AG20443 (cell line): Measurements from ENCODE around the gene CNTD1.
"Not testable (repeated sequence)": the region's sequence is repeated elsewhere in the genome, so short reads cannot be mapped to it uniquely, and the experiment has no call there.

ENCODE experiments used
- DNase-seq: peaks from one replicate; pipeline ENCODE4 v3.0.0; 2012; ENCODE audit warnings: low spot score, mixed read lengths

CNTD1 gene

GRCh38 chr17:42846594-42847280, 48.1 kb downstream of the CNTD1 start:
- peak; percentile 73 for DNase-seq

DNA sequence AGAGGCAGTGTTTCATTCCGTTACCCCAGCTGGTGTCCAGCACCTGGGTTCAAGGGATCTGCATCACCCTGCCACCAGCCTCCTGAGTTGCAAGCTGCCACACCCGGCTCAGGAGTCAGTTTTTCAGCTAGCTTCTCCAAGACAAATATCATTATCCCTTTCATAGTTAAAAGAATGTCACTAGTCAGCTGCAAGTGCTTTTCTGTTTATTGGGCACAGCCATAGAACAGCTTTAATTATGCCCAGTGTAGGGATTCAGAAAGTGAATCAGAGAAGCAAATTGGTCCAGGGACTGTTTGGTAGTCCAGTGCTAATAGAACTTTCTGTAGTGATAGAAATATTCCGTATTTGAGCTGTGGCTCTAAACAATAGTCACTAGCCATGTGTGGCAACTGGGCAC, 49.4 kb downstream of the CNTD1 start:
- DNase-seq, result no peak

GRCh38 chr17:42849031-42849430, 50.4 kb downstream of the CNTD1 start:
- DNase-seq, result no peak

GRCh38 chr17:42849451-42850181, 51.0 kb downstream of the CNTD1 start:
- DNase-seq, result peak; percentile 44

DNA sequence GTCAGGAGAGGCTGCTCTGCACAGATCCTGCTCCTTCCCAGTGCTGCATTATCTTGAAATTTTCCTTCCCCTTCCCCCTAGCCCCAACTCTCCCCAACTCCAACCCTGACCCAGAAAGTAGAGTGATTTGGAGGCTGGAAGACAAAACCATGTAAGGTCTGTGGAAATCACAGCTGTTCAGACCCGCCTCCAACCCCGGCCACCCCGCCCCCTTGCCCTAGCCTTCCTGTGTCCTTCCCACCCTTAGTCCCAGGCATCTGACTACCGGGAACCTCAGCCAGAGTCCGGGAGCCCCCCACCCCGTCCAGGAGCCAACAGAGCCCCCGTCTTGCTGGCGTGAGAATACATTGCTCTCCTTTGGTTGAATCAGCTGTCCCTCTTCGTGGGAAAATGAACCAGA, 52.3 kb downstream of the CNTD1 start, which contains the start of gene AOC3:
TSS of gene AOC3 (plus strand) at position 246 of the 400 bp plus-strand sequence. CDS start at position 391, 145 bp downstream.
- no peak for DNase-seq

- DNase-seq, result not testable (repeated sequence)
Observed at GRCh38 chr17:42851371-42852240, 52.9 kb downstream of the CNTD1 start.

GRCh38 chr17:42852351-42852750, 53.7 kb downstream of the CNTD1 start:
- DNase-seq, result no peak

DNA sequence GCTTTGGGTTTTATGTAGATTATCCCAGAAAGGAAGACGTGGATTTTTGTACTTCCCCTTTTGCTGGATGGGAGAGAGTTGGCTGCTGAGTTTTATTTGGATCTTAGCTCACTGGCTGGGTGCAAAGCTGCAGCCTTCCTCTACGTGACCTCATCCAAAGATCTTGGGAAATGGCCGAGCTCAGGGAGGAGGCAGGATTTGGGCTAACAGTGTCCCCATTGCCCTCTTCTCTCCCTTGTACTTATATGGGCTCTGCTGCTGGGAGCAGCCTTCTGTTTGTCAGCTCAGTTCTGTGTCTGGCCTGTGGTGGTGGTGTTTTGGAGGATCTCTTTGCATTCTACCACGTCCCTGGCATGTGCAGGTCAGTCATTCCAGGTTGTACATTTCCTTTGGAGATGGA, 54.3 kb downstream of the CNTD1 start:
- no peak for DNase-seq

DNA sequence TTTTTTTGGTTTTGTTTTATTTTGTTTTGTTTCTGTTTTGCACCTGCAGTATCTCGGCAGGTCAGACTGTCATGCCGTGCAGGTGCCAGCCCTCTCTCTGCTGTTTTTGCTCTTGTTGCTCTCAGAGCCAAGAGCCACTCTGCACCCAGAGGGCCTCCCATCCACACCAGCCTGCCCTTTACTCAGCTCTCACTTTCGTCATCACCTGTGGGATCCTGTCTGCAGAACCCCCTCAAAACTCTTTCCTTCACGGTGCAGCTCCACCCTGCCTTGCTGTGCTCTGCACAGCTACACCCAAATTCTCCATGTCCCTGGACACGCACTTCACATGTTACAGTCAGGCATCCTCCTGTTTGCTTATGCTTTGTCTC, 54.9 kb downstream of the CNTD1 start:
- no peak for DNase-seq

DNA sequence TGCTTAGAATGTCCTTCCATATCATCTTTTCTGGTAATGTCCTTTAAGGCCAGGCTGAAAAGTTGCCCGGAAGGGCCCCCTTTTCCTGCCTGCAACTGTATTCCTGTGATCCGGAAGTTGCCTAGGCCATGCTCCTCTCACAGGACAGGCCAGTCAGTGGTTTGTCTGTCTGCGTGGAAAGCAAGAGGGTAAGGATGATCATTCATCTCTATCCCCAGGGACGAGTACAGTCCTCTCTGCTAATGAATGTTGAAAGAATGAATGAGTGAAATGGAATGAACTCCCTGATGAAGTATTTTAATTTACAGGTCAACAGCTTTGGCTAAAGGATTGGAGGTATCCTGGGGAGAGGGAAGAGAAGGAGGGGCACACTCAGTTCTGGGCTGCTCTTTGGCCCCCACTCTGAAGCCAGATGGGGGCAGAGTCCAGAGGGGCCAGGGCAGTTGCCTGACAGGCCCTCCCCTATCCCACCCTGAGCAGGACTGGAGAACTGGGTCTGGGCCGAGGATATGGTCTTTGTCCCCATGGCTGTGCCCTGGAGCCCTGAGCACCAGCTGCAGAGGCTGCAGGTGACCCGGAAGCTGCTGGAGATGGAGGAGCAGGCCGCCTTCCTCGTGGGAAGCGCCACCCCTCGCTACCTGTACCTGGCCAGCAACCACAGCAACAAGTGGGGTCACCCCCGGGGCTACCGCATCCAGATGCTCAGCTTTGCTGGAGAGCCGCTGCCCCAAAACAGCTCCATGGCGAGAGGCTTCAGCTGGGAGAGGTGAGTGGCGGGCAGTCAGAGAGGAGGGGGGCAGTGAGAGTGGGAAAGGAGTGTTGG, 55.5 kb downstream of the CNTD1 start:
- no peak for DNase-seq

DNA sequence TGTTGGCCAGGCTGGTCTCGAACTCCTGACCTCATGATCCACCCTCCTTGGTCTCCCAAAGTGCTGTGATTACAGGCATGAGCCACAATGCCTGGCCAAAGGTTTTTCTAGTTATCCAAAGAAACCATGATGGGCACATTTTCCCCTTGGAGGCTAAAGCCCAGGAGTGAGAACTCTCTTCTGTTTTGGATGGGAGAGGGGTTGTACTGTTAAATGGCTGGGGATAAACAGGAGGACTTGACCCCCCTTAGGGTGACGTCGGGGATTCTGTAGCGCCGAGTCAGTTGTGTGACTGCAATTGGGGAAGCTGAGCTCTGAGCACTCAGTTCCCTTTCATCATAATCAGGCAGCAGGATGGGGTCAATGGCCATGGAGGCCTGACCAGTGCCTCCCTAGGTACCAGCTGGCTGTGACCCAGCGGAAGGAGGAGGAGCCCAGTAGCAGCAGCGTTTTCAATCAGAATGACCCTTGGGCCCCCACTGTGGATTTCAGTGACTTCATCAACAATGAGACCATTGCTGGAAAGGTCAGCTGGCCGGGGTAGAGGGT, 56.5 kb downstream of the CNTD1 start:
- no peak for DNase-seq

- not testable (repeated sequence) for DNase-seq
Observed at GRCh38 chr17:42856093-42856492, 57.4 kb downstream of the CNTD1 start.

DNA sequence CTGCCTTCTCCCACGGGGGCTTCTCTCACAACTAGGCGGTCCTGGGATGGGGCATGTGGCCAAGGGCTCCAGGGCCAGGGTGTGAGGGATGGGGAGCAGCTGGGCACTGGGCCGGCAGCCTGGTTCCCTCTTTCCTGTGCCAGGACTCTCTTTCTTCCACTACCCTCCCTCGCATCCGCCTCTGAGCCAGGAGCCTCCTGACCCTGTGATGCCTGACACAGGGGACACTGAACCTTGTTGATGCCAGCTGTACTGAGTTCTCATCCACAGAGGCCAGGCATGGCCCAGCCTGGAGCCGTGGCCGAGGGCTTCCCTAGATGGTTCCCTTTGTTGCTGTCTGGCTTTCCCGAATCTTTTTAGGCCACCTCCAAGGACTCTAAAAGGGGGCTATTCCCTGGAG, 57.9 kb downstream of the CNTD1 start:
- DNase-seq, result not testable (repeated sequence)

DNA sequence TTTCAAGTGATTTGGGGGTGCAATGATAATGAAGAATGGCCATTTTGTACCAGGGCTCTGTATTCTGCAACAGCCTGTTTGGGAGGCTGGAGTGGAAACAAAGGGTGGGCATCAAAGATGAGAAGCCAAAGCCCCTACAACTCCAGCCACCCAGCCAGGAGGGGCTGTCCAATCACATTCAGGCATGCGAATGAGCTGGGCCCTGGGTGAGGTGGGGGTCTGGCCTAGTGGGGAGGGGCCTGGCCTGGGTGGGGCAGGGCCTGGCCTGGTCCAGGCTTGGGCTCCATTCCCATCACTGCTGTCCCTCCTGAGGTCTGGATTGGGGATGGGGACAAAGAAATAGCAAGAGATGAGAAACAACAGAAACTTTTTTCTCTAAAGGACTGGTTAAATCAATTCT, 58.7 kb downstream of the CNTD1 start:
- DNase-seq, result no peak
